HG02798 (cell line): ENCODE measurements around the gene CARTPT.

ENCODE experiments used
- ATAC-seq: cut with Tn5 transposase; IDR thresholded peaks from one replicate; pipeline ENCODE4 v1.9.1; 2021; ENCODE audit warnings: mild to moderate bottlenecking; ENCODE audit not compliant: unreplicated experiment, poor library complexity

The CARTPT gene

GRCh38 chr5:71734141-71734540, 15.1 kb downstream of the CARTPT start:
- no peak for ATAC-seq

- no peak for ATAC-seq
Measured at GRCh38 chr5:71737931-71738539, 19.0 kb downstream of the CARTPT start.

DNA sequence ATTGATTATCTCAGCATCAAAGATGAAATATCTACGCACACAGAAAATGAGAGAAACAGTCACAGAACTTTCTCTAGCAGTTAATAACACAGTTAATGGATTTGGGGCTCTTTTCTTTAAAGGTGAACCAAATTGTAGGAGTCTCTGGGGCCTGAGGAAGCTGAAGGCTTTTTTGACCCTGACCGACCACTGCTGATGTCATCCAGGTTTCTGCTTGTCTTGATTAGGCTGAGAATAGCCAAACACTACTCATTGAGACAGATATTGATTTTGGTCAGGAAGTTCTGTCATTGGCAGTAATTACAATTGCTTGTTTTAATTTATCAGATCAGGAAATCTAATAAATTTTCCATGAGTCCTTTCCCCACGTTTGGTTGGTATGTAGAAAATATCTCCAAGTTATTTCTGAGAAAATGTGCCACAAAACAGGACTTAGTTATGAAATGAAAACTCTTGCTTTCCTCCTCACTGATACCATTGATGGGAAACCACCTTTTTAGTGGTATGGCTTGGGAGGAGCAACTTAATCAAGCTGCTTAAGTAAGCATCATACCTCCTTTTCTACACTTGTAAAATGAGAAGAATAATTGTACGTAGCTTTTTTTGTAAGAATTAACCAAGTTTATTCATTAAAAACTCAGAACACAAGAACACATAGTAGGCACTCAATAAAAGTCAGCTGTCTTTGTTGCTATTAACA, 19.7 kb downstream of the CARTPT start:
- no peak for ATAC-seq

DNA sequence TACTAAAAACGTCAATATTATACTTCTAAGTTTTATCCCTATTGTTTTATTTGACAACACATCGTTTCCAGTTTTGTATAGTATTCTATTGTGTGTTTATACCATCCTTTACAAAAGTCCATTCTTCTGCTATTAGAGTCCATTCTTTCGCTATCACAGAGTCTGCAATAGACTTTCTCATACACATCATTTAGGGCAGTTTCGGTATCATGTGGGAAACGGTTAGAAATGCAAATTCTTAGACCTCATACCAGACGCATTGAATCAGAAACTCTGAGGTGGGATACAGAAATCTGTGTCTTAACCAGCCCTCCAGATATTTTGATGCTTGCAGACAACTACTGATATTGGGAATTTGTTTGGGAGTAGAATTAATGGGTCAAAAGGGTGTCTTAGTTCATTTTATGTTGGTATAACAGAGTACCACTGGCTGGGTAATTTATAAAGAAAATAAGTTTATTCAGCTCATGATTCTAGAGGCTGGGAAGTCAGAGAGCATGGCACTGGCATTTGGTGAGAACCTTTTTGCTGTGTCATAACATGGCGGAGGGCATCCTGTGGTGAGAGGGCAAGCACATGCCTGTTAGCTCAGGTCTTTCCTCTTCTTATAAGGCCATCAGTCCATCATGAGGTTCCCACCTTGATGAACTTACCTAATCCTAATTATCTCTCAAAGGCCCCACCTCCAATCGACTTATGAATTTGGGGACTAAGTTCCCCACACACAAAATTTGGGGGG, 21.1 kb downstream of the CARTPT start:
- ATAC-seq: peak; percentile 98

GRCh38 chr5:71743155-71743554, 24.1 kb downstream of the CARTPT start:
- ATAC-seq: no peak

- no peak for ATAC-seq
Measured at GRCh38 chr5:71744009-71744790, 25.1 kb downstream of the CARTPT start.

- no peak for ATAC-seq
Measured at GRCh38 chr5:71747182-71747581, 28.1 kb downstream of the CARTPT start.

GRCh38 chr5:71748360-71748759, 29.3 kb downstream of the CARTPT start:
- no peak for ATAC-seq

DNA sequence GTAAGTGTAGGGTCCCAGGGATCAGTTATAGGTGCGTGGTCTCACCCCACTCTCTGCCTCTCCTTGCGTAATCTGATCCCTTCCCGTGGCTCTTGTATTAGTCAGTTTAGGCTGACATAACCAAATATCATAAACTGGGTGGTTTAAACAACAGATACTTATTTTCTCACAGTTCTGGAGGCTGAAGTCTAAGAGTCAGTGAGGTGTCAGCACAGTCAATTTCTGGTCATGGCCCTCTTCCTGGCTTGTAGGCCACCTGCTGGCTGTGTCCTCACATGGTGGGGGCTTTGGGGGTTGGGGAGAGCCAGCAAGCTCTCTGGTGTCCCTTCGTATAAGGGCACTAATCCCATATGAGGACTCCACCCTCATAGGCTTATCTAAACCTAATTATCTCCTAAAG, 32.3 kb downstream of the CARTPT start:
- no peak for ATAC-seq

DNA sequence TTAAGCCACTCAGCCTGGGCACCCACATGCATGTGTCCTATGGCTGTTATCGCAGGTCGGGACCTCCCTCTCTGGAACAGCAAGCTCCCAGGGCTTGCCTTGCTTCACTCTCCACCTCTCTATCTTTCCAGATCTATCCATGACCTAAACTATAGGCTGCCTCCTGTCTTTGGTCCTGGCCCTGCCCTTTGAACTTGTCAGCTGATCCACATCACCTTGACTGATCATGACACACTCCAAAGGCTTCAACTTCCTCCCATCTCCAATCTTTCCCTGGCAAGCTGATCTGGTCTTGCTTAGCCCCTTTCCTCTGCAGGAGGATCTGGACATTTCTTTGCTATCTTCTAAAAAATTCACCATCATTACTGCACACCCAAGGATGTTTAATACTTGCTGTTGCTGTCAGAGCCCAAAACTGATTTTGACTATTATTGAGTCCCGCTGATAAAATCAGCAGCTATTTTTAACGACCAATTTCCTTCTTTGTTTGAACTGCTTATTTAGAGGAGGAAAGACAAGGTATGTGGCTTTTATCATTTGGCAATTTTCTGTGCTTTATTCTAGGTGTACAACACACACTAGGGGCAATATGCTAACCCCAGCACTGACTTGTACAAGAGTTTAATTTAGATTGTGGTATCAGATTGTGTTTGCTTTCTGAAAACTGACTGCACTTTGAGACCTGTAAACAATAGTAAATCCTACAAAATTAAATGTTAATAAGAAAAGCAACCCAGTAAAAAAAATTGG, 33.5 kb downstream of the CARTPT start:
- no peak for ATAC-seq

DNA sequence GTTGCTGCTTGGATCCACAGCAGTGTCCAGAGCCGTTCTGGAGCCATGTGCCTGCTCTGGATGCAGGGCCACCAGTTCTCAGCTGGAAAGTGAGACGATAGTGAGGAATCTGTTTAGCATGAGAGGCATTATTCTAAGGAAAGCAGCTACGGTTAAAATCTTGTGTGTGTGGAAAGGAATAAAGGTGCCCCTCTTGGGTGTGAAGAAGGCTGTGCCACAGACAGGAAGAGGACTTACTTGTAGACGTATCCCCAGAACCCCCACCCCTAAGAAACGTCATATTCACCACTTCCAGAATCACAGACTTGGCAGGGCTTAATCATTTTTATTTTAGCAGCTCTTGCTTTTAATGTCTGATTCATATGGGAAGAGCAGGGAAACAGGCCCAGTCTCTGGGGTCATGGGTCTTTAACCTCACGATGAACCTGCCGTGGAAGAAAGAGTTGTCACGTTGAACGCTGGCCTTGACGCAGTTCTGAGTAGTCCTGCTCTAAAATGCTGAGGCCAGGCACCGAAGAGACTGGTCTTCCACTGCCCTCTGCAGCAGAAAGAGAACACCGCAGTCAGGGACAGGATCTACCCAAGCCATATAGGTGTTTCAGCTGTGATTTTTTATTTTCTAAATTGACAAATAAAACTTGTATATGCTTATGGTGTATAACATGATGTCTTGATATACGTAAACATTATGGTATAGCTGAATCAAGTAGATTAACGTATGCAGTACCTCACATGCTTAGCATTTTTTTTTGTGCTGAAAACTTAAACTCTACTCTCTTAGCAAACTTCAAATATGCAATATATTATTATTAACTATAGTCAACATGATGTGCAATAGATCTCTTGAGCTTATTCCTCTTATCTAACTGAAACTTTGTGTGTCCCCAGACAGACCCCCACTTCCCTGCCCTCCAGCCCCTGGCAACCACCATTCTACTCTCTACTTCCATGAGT, 38.8 kb downstream of the CARTPT start:
- ATAC-seq: peak; percentile 77

GRCh38 chr5:71762826-71763225, 43.8 kb downstream of the CARTPT start:
- ATAC-seq: no peak

DNA sequence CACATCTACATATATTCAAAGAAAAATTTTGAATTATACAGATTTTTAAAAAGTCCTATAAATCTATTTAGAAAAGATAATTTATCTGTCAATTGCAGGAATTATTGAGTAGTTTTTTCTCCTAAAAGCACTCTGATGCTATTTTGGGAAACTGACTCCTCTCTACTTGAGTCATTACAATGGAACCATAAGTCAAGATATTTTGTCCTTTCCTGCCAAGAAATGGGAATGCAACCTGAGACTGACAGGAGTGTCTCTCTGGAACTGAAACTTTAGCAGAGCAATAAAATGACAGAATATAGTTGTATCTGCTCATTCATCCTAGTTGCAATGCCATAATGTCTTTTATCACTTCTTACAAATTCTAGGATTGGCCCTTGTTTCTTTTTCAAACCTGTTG, 48.6 kb downstream of the CARTPT start:
- no peak for ATAC-seq

DNA sequence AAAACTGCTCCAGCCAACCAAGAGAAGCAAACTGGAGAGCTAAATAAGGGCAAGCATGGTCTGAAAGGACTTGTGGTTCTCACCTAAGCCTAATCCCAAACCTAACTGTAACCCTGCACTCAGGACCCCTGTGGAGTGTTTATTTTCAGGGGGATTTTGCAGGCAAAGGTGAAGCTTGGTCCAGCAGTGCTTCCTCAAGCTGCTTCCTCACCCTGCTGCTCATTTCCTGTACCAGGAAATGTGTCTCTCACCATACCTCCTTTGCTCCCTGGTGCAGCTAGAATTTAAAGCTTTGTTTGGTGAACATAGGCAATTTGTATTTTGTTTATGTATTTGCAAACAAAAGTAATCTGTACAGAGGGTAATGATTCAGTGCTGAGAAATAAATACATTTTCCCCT, 50.2 kb downstream of the CARTPT start:
- no peak for ATAC-seq

DNA sequence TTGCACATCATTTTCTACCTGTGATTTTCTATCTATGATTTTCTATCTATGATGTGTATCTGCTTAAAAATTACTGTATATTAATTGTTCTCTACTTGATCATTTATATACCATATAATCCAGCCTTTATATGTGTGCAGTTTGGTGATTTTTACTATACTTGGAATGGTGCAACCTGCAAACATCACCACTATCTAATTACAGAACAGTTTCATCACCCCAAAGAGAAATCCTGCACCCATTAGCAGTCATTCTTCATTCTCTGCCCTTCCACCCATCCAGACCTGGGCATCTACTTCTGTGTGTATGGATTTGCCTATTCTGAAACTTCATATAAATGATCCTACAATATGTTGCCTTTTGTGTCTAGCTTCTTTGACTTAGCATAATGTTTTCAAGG, 51.3 kb downstream of the CARTPT start:
- no peak for ATAC-seq
